Hematopoietic multipotent progenitor cell treated with erythropoietin and hydrocortisone succinate and interleukin-3 and kit ligand, for 4 days (in vitro differentiated cells): ENCODE measurements around the gene CYLD.

ENCODE experiments used
- DNase-seq: peaks from one replicate; pipeline ENCODE4 v3.0.0-alpha.2; 2015

CYLD gene

DNA sequence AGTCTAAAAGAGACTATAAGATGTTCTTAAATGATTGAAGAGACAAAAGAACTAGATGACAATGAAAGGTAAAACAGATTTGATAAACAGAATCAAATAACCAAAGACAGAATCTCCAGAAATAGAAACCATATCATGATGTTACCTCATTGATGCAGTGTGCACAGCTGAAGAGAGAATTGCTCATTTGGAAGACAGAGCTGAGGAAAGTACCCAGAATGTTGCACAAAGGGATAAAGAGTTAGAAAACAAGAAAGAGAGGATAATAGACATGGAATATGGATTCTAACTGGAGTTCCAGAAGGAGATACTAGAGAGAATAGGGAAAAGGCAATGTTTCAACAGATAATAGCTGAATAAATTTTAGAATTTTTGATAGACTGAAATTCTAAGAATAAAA is 47.9 kb downstream of the CYLD start:
- no peak for DNase-seq

DNA sequence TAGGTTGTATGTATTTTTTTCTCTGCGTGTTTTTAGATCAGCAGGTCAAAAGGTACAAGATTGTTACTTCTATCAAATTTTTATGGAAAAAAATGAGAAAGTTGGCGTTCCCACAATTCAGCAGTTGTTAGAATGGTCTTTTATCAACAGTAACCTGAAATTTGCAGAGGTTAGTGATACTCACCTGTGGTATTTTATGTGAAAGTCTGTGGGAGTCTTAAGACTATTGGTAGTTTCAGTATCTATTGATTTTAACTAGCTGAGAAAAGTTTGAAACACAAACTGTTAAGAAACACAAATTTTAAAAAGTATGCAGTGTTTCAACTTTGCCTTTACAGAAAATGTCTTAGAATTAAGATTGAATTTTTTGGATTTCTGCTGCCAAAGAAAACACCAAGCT is 49.6 kb downstream of the CYLD start:
- no peak for DNase-seq

DNA sequence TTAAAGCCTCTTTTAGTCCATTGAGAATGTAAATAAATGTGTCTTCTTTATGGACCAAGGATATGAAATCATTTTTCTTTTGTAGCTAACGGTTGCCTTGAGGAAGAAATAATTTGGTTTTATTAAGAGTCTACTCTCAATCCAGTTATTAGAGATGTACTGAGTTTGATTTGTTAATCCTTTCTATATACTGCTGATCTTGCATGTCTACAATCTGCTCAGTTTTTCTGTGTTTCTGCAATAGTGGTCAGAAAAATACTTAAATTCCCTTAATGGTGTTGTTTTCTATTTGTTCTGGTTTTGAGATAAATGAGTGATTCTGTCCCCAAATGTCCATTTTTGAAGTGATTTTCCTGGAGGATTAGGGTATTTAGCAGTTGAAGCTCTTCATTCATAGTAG is 54.9 kb downstream of the CYLD start:
- no peak for DNase-seq

DNA sequence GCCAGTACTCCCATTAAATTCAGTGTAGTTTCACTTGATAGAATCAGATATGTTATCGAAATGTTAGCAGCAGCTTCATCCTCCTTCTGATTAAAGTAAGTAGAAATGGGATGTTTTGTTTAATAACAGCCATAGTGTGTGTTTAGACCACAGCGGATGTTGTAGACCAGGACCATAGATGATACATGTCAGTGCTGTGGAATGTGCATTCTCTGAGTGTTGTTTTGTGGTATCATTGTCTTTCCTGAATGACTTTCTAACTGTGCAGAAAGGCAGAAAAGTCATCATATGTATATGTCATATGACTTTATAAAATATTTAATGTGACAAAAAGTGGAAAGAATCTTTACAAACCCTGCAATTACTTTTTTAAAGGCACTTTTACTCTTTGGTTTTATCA is 55.6 kb downstream of the CYLD start:
- no peak for DNase-seq

DNA sequence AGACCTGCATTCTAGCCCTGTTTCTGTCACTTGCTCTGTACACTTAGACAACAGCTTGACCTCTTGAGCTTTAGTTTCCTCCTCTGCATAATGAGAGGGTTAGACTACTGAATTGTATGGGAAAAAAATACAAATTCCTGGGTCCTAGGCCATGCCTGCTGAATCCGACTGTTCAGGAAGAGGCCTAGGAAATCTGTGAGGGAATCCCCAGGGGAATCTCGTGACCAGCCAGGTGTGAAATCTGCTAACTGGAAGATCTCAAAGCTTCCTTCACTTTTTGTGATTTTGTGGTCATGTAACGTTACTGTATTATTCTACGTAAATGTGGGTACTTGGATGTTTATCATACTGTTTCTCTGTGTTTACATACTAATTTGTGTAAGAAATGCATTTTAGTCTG is 58.2 kb downstream of the CYLD start:
- no peak for DNase-seq

DNA sequence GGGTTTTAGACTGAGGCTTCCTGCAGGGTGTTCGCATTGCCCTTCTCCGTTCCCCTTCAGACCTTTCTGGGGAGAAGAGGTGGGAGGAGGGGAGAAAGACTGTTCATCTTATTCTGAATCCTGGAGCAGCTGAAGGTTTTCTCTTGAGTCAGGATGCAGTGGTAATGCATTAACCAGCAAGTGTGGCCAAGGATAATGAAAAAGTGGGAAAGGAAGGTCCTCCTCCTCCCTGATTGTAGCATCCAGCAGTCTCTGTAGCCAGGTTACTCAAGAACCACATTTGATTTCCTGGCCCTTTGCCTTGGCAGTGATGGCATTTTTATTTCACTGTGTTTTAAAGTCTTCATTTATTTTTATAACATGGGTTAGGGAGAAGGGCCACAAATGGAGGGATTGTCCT is 59.1 kb downstream of the CYLD start:
- no peak for DNase-seq

DNA sequence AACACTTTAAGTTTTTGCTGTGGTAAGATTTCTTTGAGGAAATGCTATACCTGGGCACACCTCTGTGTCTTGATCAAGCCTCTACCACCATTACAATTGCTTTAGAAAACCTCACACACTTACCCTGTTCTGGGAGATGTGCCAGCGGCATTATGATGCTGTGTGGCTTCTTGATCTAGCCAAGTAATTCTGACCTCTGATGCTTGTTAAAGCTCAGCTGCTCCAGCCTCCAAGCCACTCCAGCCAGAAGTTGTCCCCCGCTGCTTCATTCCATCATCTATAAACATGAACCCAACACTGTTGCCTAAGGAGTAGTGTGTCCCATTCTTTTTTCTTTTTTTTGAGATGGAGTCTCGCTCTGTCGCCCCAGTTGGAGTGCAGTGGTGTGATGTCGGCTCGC is 60.1 kb downstream of the CYLD start:
- DNase-seq, result no peak

DNA sequence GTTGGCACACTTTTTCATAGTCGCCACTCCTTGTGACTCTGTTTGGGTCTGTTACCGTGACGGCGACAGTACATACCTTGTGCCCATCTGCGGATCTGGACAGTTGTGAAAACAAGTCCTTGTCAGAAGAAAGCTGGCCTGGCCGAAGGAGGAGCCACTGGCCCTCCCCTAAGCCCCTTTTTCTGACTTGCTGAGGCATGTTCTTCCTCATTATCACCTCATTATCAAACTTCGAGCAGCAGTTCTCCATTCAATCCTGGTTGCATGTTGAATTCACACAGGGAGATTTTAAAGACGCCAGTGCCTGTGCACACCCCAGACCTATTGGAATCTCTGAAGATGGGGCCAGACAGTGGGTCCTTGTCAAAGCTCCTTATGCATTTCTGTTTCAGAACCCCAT is 61.1 kb downstream of the CYLD start:
- DNase-seq, result no peak

DNA sequence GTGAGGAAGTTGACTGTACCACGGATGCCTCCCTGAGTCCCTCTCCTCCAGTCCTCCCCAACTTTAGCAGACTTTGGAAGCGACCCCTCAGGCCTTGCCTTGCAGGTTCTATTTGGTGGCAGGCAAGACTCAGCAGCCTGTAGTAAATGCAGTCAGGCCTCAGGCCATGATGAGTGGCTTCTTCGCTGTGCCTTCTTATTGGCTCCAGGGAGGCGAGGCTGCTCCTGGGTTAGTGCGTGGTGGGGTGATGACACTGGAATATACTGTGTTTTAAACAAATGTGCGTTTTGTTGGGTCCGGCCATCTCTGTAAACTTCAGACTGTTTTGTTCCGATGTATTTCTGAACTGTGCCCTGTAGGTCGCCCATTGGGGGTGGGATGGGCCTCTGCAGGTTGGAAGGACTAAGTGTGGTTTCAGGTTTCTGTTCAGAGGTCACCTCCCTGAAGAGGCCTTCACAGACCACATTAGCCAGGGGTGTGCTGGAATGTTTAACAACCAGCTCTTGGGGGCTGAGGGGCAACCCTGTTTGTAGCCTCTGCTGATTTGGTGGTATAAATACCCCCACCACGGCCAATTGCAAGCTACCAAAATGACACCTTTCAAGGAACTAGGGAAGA is 62.5 kb downstream of the CYLD start:
- no peak for DNase-seq

DNA sequence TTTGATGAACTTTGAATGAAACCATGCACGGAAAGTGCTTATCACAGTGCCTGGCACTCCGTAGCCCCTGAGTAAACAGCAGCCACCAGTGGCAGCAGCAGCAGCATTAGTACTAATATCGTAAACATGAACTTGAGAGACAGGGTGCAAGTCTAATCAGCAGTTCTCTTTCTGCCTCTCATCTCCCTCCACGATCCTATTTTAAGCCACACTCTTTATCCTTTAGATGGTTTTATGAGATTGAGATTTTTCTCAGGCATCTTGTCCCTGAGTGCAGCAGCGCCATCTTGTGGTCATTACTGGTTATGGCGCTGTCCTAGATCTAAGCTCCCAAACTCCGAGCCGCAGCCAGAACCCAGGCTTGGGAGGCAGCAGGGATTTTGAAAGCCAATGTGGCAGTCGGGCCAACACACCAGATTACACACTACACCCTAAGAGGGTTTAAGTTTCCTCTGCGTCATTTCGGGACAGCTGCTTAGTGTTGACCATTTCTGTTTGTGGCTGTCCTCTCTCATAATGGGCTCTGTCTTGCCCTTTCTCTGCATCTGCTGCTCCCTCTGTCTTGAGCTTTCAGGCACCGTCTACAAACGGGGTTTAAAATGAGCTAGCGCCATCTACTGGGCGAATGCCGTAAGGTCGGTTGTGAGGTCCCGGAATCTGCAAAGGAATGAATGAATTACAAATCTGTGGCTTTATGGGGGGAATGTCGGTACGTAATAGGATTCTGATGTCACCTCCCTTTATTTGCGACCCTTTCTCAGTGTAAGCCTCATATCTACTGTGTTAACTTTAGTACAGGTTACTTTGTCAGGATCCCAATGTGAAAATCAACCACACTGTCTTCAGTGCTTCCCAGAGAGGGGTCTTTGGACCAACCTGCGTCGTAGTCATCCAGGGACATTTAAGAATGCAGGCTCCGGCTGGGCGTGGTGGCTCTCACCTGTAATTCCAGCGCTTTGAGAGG is 64.5 kb downstream of the CYLD start:
- DNase-seq, result peak; percentile 95

DNA sequence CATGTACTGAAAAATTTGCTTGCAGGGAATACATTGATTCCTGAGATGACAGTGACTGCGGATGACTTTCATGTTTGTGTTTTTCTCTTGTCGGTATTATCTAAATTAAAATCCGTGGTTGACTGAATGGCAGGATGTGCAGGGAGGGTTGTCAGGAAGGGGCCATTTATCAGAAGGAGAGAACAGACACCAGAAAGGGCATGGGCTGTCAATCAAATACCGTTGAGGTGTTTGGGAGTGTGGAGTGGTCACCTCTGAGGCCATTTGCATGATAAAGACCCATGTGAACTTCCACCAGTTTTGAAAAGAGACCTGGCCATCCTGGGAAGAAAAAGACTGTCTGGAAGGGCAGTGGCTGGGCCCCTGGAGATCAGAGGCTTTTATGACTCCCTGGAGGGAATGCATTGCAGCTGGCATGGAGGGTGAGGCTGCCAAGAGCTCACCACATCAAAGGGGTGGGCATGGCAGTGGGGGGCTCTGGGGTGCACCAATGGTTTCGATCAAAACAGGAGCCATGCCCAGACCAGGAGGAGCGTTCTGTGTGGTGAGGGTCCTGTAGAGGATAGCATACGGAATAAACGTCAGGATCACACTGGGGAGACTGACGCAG is 67.1 kb downstream of the CYLD start:
- DNase-seq, result no peak

DNA sequence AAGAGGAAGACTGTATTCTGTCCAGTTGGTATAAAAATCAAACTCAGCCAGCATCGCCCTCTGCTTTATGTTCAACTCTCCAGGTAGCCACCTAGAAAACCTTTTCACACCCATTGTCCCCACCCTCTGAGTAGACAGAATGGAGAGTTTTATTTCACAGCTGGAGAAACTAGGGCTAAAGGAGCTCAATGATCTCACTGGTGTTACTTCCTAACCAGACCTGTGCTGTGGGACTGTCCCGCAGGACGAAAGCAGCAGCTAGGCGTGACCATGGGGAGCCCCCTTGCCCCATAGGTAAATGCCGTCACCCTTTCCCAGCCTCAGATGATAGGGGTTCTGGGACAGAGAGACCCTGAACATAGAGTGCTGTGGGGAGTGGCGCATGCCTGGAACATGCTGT is 67.7 kb downstream of the CYLD start:
- no peak for DNase-seq

DNA sequence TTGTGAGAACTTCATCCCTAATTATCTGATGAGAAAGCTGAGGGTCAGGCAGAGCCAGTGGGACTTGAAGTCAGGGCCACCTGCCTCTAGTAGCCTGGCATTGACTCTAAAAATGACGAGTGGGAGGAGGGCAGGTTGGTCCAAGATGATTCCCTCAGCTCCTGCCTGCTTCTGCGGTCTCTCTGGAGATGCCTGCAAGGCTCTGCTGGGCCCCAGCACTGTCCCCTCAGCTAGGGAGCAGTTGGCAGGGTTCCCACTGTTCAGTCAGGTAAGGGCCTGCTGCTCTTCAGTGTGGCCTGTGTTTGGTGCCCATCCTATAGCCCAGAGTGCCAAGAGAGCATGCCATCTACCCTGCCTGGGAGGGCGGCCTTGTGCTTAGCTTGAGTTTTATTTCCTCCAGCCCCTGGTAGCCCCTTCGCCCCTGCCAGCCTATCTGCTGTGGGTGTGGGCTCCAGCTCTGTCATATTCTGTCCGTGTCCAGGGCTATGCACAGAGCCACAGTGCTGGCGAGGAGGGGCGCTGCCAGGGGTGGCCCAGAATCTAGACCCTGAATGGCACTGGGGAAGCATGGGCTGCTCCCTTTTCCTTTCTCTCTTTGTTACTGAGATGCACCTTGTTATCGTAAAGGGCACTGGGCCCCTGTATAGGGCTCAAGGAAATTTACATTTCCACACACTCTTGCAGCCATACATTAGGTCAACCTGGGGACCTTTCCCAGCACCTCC is 68.5 kb downstream of the CYLD start:
- DNase-seq, result no peak

DNA sequence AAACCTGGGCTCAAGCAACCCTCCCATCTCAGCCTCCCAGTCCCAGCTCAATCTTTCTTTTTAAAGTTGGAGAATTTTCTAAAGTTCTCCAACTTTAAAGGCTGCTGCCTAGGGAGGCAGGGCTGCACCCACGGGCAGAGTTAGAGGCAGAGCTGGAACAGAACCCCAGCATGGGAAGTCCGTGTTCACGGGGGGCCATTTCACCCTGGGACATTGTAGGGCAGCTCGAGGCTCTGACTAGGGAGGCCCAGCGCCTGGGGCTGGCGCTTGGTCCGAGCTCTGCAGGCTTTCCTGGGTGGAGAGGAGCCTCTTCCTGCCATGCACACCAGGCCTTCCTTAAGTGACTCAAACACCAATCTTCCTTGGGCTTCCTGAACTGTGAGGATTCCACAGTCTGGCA is 70.2 kb downstream of the CYLD start:
- DNase-seq, result no peak

DNA sequence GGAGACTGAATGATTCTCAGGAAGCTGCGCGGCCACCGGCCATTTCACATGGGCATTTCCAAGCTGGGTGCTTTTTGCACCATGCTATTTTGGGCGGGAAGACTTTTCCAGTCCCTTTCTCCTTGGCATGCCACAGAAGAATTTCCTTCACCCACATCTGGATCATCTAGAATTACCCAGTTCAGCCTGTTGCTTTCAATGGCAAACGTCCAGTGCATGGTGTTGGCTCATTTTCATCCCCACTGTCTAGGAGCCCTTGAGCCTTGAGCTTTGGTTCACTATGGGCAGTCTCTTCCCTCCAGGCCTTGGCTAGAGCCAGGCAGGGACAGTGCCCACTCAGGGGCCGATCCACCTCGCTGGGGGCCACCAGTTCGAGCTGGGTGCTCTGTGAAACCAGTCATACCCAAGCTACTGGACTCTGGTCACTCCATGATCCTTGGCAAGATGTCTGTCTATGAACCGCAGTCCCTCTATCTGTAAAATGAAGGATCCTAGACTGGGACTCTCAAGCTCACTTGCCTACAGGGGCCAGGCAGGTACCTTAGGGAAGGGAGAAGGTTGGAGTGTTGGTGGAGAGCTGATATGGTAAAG is 71.1 kb downstream of the CYLD start:
- no peak for DNase-seq

DNA sequence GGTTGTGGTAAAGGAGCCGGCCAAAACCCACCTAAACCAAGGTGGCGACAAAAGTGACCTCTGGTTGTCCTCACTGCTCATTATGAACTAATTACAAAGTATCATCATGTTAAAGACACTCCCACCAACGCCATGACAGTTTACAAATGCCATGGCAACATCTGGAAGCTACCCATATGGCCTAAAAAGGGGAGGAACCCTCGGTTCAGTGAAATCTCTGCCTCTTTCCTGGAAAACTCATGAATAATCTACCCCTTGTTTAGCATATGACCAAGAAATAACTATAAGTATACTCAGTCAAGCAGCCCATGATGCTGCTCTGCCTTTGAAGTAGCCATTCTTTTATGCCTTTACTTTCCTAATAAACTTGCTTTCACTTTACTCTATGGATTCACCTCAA is 72.2 kb downstream of the CYLD start:
- DNase-seq, result no peak

DNA sequence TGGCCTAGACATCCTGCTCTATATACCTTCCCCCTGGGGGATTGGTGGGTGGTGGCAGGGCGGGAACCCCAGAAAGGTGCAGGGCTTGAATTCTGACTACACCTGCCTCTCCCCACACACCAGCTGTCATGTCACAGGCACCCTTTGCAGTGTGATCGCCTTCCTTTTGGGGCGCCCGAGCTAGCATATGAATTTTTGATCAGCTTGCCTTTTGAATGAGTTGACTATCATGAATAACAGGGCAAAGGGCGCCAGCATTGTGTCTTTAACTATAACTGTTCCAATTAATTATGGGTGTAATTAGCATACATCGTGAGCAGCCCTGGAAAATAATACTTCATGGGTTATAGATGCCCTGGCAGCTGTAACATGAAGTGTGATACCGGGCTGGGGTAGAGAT is 72.7 kb downstream of the CYLD start:
- DNase-seq, result no peak

DNA sequence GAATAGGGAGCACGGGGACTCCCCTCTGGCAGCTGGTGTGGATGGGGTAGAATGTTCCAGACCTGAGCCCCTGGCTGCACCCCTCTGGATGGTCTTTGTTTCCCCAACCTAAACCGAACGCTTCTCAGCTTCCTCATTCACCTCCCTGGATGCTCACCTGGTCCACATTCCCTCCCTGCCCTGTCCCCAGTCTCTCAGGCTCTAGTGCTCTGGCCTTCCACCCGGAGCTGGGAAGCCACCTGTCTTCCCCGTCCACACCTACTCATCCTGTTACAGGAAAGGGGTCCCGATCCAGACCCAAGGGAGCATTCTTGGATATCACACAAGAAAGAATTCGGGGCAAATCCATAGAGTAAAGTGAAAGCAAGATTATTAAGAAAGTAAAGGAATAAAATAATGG is 73.5 kb downstream of the CYLD start:
- no peak for DNase-seq

DNA sequence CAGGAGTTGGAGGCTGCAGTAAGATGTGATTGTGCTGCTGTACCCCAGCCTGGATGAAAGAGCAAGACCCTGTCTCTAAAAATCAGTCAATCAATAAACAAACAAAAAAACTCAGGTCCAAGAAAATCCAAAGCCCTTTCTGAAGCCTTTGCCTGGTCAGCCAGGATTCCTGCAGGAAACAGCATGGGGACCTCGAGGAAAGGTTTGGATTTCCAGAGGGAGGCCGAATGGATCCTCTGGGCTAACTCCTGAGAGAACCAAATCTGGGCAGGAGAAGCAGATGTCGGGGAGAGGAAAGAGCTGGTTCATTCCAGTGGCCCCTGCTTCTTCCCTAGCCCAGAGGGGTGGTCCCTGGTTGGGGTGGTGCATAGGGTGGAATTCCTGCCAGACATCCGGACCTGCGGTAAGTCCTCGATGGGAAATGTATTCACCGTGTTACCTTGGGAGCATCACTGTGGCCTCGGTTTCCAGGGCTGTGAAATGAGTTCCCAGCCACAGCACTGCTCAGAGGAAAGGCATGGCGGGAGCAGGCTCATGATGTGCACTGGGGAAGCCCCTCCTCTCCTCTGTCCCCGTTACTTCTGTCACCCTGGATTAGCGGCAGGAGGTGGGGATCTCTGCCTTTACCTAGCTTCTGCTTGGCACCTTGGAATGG is 75.1 kb downstream of the CYLD start:
- no peak for DNase-seq

DNA sequence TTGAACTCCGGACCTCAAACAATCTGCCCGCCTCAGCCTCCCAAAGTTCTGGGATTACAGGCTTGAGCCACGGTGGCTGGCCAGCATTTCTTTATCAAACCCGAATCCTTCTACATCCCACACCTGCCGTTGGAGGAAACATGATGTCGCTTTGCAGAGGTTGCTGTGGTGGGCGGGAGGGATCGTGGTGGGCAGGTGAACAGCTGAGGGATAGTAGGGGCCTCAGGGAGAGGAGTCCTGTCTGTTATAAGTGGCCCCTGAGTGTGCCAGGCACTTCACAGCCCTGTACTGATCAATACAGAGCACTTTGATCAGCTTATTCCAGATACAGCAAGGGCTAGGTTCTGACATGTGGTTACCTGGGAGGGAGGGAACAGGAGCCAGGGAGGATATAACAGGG is 76.5 kb downstream of the CYLD start:
- no peak for DNase-seq

DNA sequence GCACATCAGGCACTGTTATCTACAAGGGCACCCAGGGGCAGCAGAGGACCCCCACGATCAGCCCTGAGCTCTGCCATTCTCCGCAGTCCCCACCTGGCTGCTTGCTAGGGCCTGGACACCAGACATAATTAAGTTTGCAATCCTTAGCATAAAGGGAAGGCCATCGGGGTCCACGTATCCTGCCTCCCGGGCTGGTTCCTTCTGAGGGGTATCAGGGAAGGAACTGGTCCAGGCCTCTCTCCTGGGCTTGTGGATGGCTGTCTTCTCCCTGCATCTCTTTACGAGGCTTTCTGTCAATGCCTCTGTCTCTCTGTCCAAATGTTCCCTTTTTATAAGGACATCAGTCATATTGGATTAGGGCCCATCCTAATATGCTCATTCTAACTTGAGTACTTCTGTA is 77.8 kb downstream of the CYLD start:
- no peak for DNase-seq

DNA sequence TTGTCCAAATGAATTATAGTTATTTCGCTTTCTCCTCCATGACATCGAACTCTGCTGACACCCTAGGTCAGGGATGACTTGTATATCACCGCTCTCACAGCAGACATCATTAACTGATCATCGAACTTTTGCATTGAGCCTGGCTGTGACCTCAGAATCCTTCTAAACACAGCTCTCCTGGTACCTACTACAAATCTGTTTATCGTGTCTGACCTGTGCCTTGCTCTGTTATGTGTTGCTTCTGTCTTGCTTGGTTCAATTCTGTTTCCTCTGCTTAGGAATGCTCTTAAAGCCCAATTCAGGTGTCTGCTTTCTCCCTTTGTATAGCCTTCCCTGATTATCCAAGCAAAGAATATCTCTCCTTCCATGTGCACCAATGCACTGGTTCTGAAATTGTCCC is 78.3 kb downstream of the CYLD start:
- DNase-seq, result no peak

DNA sequence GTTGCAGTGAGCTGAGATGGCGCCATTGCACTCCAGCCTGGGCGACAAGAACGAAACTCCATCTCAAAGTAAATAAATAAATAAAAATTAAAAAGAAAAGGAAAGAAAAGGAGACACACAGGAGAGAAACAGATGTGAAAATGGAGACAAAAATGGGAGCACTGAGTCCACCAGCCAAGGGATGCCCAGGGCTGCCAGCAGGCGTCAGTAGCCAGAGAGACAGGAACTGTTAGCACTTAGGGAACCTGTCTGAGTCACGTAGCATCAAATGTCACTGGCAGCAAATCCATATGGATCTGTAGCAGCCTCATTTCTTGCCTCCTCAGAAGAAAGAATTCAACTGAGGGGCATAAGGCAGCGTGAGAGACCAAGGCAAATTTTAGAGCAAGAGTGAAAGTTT is 79.7 kb downstream of the CYLD start:
- DNase-seq, result no peak
